GM21723 (cell line): ENCODE data around the gene MZB1.

Experiments used
- ATAC-seq: cut with Tn5 transposase; IDR thresholded peaks from one replicate; pipeline ENCODE4 v1.9.1; 2021; ENCODE audit warnings: mild to moderate bottlenecking, moderate library complexity; ENCODE audit not compliant: unreplicated experiment

MZB1 gene

GRCh38 chr5:139389701-139390638 lies at the start of gene MZB1:
TSS of gene MZB1 (minus strand) at chr5:139389913. CDS start at chr5:139389856, 57 bp downstream.
- peak; percentile 39 for ATAC-seq

- peak; percentile 94 for ATAC-seq
These were observed 49.5 kb upstream of the MZB1 start, which contains the start of gene DNAJC18 for GRCh38 chr5:139439013-139439903. TSS of gene DNAJC18 (minus strand) at chr5:139439525. CDS start at chr5:139439445, 80 bp downstream.

GRCh38 chr5:139438707-139439012 lies 48.9 kb upstream of the MZB1 start:
- ATAC-seq = no peak

- no peak for ATAC-seq
These were observed 46.0 kb upstream of the MZB1 start for GRCh38 chr5:139435676-139436075.

- ATAC-seq = no peak
These were observed 42.0 kb upstream of the MZB1 start for GRCh38 chr5:139431706-139432105.

- ATAC-seq = no peak
These were observed 40.3 kb upstream of the MZB1 start for GRCh38 chr5:139430015-139430414.

GRCh38 chr5:139426203-139426885 lies 36.6 kb upstream of the MZB1 start:
- no peak for ATAC-seq

GRCh38 chr5:139425497-139425896 lies 35.8 kb upstream of the MZB1 start:
- no peak for ATAC-seq

GRCh38 chr5:139422307-139422893 lies 32.7 kb upstream of the MZB1 start:
- ATAC-seq = no peak

- ATAC-seq = no peak
These were observed 29.8 kb upstream of the MZB1 start for GRCh38 chr5:139419226-139420192.

- no peak for ATAC-seq
These were observed 29.1 kb upstream of the MZB1 start for GRCh38 chr5:139418793-139419192.

- ATAC-seq = no peak
These were observed 27.5 kb upstream of the MZB1 start for GRCh38 chr5:139417214-139417613.

- ATAC-seq = no peak
These were observed 26.9 kb upstream of the MZB1 start for GRCh38 chr5:139416651-139417050.

GRCh38 chr5:139415869-139416268 lies 26.2 kb upstream of the MZB1 start:
- no peak for ATAC-seq

GRCh38 chr5:139415221-139415861 lies 25.6 kb upstream of the MZB1 start:
- no peak for ATAC-seq

GRCh38 chr5:139414581-139415130 lies 24.9 kb upstream of the MZB1 start:
- no peak for ATAC-seq

GRCh38 chr5:139413963-139414362 lies 24.2 kb upstream of the MZB1 start:
- ATAC-seq = no peak

- no peak for ATAC-seq
These were observed 23.4 kb upstream of the MZB1 start for GRCh38 chr5:139413153-139413552.
